Natural killer cell (primary cell): Measurements from ENCODE around the gene GAGE12J. TPM values are rescaled to one million over a fixed set of nuclear protein-coding genes. Genes with fewer than 3 reads are reported as not detected.

Experiments
- ATAC-seq, 3 donors: fragments of 150-1000 bp in 2 of 3; fragments of 200-7000 bp in 1 of 3; cut with Tn5 transposase; 1 replicate in 1 of 3; 2 replicates in 2 of 3; pipeline ENCODE4 v1.10.0; 2021; ENCODE audit warnings: mild to moderate bottlenecking in 2 of 3, moderate library complexity in 2 of 3
- DNase-seq, 2 donors: peaks; one replicate each; pipeline versions ENCODE4 v3.0.0 to v3.0.0-alpha.2; 2013 to 2021; ENCODE audit warnings: mixed read lengths in 1 of 2
- H3K27ac ChIP-seq: one replicate; pipeline ENCODE4 v1.5.1; 2013; ENCODE audit warnings: mild to moderate bottlenecking, low read length
- H3K27me3 ChIP-seq: one replicate; pipeline ENCODE4 v1.6.1; 2013; ENCODE audit warnings: low read length; ENCODE audit not compliant: control insufficient read depth, insufficient read depth
- H3K36me3 ChIP-seq: one replicate; pipeline ENCODE4 v1.6.1; 2013; ENCODE audit warnings: low read length; ENCODE audit not compliant: control insufficient read depth, insufficient read depth
- H3K4me1 ChIP-seq: one replicate; pipeline ENCODE4 v1.6.1; 2013; ENCODE audit warnings: low read length; ENCODE audit not compliant: control insufficient read depth, insufficient read depth
- H3K4me3 ChIP-seq: one replicate; pipeline ENCODE4 v1.5.1; 2013; ENCODE audit warnings: low read length
- H3K9me3 ChIP-seq: one replicate; pipeline ENCODE4 v1.6.1; 2013; ENCODE audit warnings: low read length; ENCODE audit not compliant: control insufficient read depth, insufficient read depth
- H3K27ac Mint-ChIP-seq, 2 donors: one replicate each; pipeline ENCODE4 v1.8.0; 2022; ENCODE audit warnings: mild to moderate bottlenecking in 2 of 2, mixed read lengths in 2 of 2, moderate library complexity in 1 of 2
- H3K27me3 Mint-ChIP-seq, 2 donors: one replicate each; pipeline ENCODE4 v1.8.0; 2022; ENCODE audit warnings: low read depth in 2 of 2, mixed read lengths in 2 of 2
- H3K36me3 Mint-ChIP-seq: one replicate; pipeline ENCODE4 v1.8.0; 2022; ENCODE audit warnings: mixed read lengths
- H3K4me1 Mint-ChIP-seq, 2 donors: one replicate each; pipeline ENCODE4 v1.8.0; 2022; ENCODE audit warnings: mixed read lengths in 2 of 2
- H3K4me3 Mint-ChIP-seq: one replicate; pipeline ENCODE4 v1.8.0; 2022; ENCODE audit warnings: mild to moderate bottlenecking, moderate library complexity, mixed read lengths
- H3K9me3 Mint-ChIP-seq, 2 donors: one replicate each; pipeline ENCODE4 v1.8.0; 2022; ENCODE audit warnings: mixed read lengths in 2 of 2
- CTCF ChIP-seq: fragments of 200-600 bp; IDR thresholded peaks from one replicate; pipeline ENCODE4 v1.8.0; 2022; ENCODE audit warnings: antibody characterized with exemption
- WGBS: methylation state at CpG from one replicate; pipeline ENCODE4 v1.1.7; 2013; ENCODE audit warnings: missing lambda C conversion rate; ENCODE audit not compliant: insufficient coverage; 5-methylcytosine and 5-hydroxymethylcytosine counted together
- intact Hi-C: fragments of 100-400 bp; cut with micrococcal nuclease; formaldehyde crosslinking; loops from one replicate; pipeline ENCODE4 v1.14.2; 2022
- total RNA-seq, 4 donors: library from RNA; stranded (reverse); fragments of 120-200 nt in 1 of 4; gene quantifications; one replicate each; pipeline versions ENCODE4 v1.2.3 to v1.2.4, GENCODE V29; 2013 to 2022

Gene GAGE12J
- total RNA-seq, 3 donors from 2014 or later (not counting 1 experiment from before 2014, with no cell fraction given) = not detected

- 39% methylated on average over 15 of the region's 15 CpGs for WGBS
- peak overlapping the region; percentile 92 for H3K4me3 Mint-ChIP-seq
- H3K27ac Mint-ChIP-seq = peak overlapping the region; percentile 92 to 94
- Histone ChIP-seq H3K4me3 (peak overlapping the region; percentile 29), H3K9me3 (no peaks in the 10 kb centered on the region), H3K36me3 (no peaks in the 10 kb centered on the region), H3K4me1 (peaks cover 30% of the 10 kb centered on the region), H3K27ac (peak overlapping the region; percentile 82), H3K27me3 (no peaks in the 10 kb centered on the region)
- TF ChIP-seq CTCF = no peak
- H3K9me3 Mint-ChIP-seq = no peaks in the 10 kb centered on the region
- peaks cover 23 to 24% of the 10 kb centered on the region in 2 donors for H3K4me1 Mint-ChIP-seq
- no peaks in the 10 kb centered on the region for H3K36me3 Mint-ChIP-seq
- ATAC-seq (peak in 2 of 3 donors; percentile 44 to 51), DNase-seq (peak in 1 of 2 donors; percentile 64)
- intact Hi-C loops = loop anchor here (1.0 kb wide), 1 partner anchor 39 kb away; the partner anchor contains the start of gene PPP1R3F
- peaks cover 0 to 29% of the 10 kb centered on the region in 2 donors for H3K27me3 Mint-ChIP-seq
Observed at GRCh38 chrX:49308604-49309269, 13.1 kb upstream of the GAGE12J start.

DNA sequence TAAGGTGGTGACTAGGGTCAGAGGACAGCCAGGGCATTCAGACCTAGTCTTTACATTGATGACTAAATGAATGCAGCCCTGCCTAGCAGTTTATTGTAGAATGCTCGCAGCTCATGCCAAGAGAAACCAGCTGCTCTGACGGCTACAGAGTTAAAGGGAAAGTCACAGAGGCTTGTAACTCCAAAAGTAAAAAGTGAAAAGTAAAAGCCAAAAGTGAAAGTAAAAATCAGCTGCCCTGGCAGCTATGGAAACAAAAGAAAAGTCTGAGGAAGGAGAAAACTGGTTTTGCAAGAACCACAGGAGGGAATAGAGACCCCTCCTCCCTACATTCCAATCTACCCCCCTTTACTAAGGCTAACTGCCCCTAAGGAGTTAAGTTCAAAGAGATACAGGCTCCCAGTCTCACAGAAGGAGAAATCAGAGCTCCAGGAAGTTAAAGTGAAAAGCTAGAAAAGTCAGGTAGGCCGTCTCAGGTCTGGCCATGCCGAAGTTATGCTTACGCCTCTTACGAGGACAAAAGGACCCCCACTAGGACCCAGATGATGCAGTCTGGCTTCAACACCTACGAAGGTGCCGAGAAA is 12.3 kb upstream of the GAGE12J start:
- Histone ChIP-seq H3K4me3 (peak overlapping the region; percentile 29), H3K9me3 (no peaks in the 10 kb centered on the region), H3K36me3 (no peaks in the 10 kb centered on the region), H3K4me1 (peaks cover 30% of the 10 kb centered on the region), H3K27ac (peak overlapping the region; percentile 82), H3K27me3 (no peaks in the 10 kb centered on the region)
- H3K9me3 Mint-ChIP-seq = no peaks in the 10 kb centered on the region
- no peaks in the 10 kb centered on the region for H3K36me3 Mint-ChIP-seq
- H3K4me1 Mint-ChIP-seq = peaks cover 23 to 24% of the 10 kb centered on the region in 2 donors
- peaks cover 0 to 27% of the 10 kb centered on the region in 2 donors for H3K27me3 Mint-ChIP-seq
- no peak for TF ChIP-seq CTCF
- DNase-seq = peak; percentile 25 to 55
- 15% methylated on average over 6 of the region's 8 CpGs for WGBS
- ATAC-seq = peak; percentile 80 to 87 (median 82)
- H3K4me3 Mint-ChIP-seq = peak overlapping the region; percentile 92
- H3K27ac Mint-ChIP-seq = peak overlapping the region; percentile 92 to 94
- intact Hi-C loops = loop anchor here (1.0 kb wide), 1 partner anchor 40 kb away; the partner anchor contains the start of gene PPP1R3F

DNA sequence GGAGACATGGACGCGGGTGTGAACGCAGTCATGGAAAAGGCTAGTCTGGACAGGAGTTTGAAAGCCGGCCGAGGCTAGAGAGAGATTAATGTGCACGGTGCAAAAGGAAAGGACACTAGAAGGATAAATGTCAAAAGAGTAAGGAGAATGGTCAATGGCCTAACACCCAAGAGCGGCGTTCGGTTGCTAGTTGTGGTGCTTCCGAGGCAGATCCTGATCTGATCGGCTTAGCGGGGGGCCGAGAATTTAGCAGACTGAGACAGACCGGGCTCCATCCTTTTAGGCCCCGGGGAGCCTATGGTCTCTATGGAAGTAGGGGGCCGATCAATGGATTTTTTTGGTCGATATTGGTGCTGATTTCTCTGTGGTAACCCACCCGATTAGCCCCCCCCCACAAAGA is 11.5 kb upstream of the GAGE12J start:
- peak overlapping the region; percentile 92 for H3K4me3 Mint-ChIP-seq
- peaks cover 0 to 27% of the 10 kb centered on the region in 2 donors for H3K27me3 Mint-ChIP-seq
- DNase-seq (no peak), ATAC-seq (no peak)
- intact Hi-C loops = no loop called here
- Histone ChIP-seq H3K9me3 (no peaks in the 10 kb centered on the region), H3K27me3 (no peaks in the 10 kb centered on the region), H3K4me3 (no peak overlapping the region), H3K36me3 (no peaks in the 10 kb centered on the region), H3K27ac (peak overlapping the region; percentile 82), H3K4me1 (peaks cover 30% of the 10 kb centered on the region)
- no peak for TF ChIP-seq CTCF
- peaks cover 23 to 24% of the 10 kb centered on the region in 2 donors for H3K4me1 Mint-ChIP-seq
- H3K9me3 Mint-ChIP-seq = no peaks in the 10 kb centered on the region
- peak overlapping the region in 1 of 2 donors; percentile 94 for H3K27ac Mint-ChIP-seq
- WGBS = over 99% methylated on average over 14 of the region's 18 CpGs
- no peaks in the 10 kb centered on the region for H3K36me3 Mint-ChIP-seq
